Activated B cell treated with CpG ODN at 0.5 μM for 24 hours (primary cell): ENCODE results near the gene OMD. TPM values are rescaled to one million over a fixed set of nuclear protein-coding genes. Genes with fewer than 3 reads are reported as not detected.

ENCODE experiments used
- ATAC-seq: fragments of 200-7000 bp; cut with Tn5 transposase; one replicate; pipeline ENCODE4 v1.10.0; 2021; ENCODE audit warnings: low read depth, mild to moderate bottlenecking, moderate library complexity
- CTCF ChIA-PET: fragments of 350-600 bp; sonication (Branson Sonifier 250); formaldehyde crosslinking; loops from one replicate; lab custom pipeline; 2021; ENCODE audit warnings: antibody characterized with exemption; lab: Charles Lee
- POLR2A ChIA-PET: fragments of 350-600 bp; sonication (Branson Sonifier 250); formaldehyde crosslinking; loops from one replicate; lab custom pipeline; 2021; ENCODE audit warnings: antibody characterized with exemption; lab: Charles Lee
- DNase-seq: peaks from one replicate; pipeline ENCODE4 v3.0.0; 2022
- H3K27ac Mint-ChIP-seq: one replicate; pipeline ENCODE4 v1.8.0; 2020; ENCODE audit warnings: mixed read lengths
- H3K27me3 Mint-ChIP-seq: one replicate; pipeline ENCODE4 v1.8.0; 2021; ENCODE audit warnings: mixed read lengths
- H3K36me3 Mint-ChIP-seq: one replicate; pipeline ENCODE4 v1.8.0; 2021; ENCODE audit warnings: low read depth, mixed read lengths
- H3K4me1 Mint-ChIP-seq: one replicate; pipeline ENCODE4 v1.8.0; 2021; ENCODE audit warnings: mixed read lengths
- H3K4me3 Mint-ChIP-seq: one replicate; pipeline ENCODE4 v1.8.0; 2020; ENCODE audit warnings: mild to moderate bottlenecking, mixed read lengths
- H3K9me3 Mint-ChIP-seq: one replicate; pipeline ENCODE4 v1.8.0; 2020; ENCODE audit warnings: mixed read lengths
- CTCF ChIP-seq: fragments of 200-600 bp; IDR thresholded peaks from one replicate; pipeline ENCODE4 v1.8.0; 2022; ENCODE audit warnings: antibody characterized with exemption, mild to moderate bottlenecking
- intact Hi-C: fragments of 100-400 bp; cut with micrococcal nuclease; formaldehyde crosslinking; loops from one replicate; pipeline ENCODE4 v1.15.1; 2024
- total RNA-seq: library from RNA; stranded (reverse); gene quantifications from 2 replicates; pipeline ENCODE4 v1.2.3, GENCODE V29; 2022

Gene OMD
- total RNA-seq, 1 donor from 2014 or later, result not detected

GRCh38 chr9:92397853-92398252 is 26.4 kb downstream of the OMD start:
- POLR2A ChIA-PET, result no interaction called here
- intact Hi-C loops, result loop anchor here (5.0 kb wide), 1 partner anchor 34 kb away; no protein-coding TSS in a partner anchor
- H3K36me3 Mint-ChIP-seq, result no peaks in the 10 kb centered on the region
- CTCF ChIA-PET, result no interaction called here
- H3K27me3 Mint-ChIP-seq, result no peaks in the 10 kb centered on the region
- H3K9me3 Mint-ChIP-seq, result no peaks in the 10 kb centered on the region
- no peak for TF ChIP-seq CTCF
- DNase-seq, result no peak
- H3K4me1 Mint-ChIP-seq, result no peaks in the 10 kb centered on the region
- ATAC-seq, result no peak
- no peak overlapping the region for H3K27ac Mint-ChIP-seq
- no peak overlapping the region for H3K4me3 Mint-ChIP-seq

GRCh38 chr9:92395617-92396016 is 28.7 kb downstream of the OMD start:
- Mint-ChIP-seq H3K27me3 (no peaks in the 10 kb centered on the region), H3K4me3 (no peak overlapping the region), H3K9me3 (no peaks in the 10 kb centered on the region), H3K36me3 (no peaks in the 10 kb centered on the region), H3K4me1 (no peaks in the 10 kb centered on the region), H3K27ac (no peak overlapping the region)
- no peak for TF ChIP-seq CTCF
- intact Hi-C loops, result loop anchor here (5.0 kb wide), 1 partner anchor 37 kb away; no protein-coding TSS in a partner anchor
- ATAC-seq, result no peak
- CTCF ChIA-PET, result no interaction called here
- POLR2A ChIA-PET, result no interaction called here
- DNase-seq, result no peak

- Mint-ChIP-seq H3K9me3 (no peaks in the 10 kb centered on the region), H3K4me1 (no peaks in the 10 kb centered on the region), H3K4me3 (no peak overlapping the region), H3K27me3 (no peaks in the 10 kb centered on the region), H3K36me3 (no peaks in the 10 kb centered on the region), H3K27ac (no peak overlapping the region)
- no peak for DNase-seq
- ChIA-PET CTCF (no interaction called here), POLR2A (no interaction called here)
- TF ChIP-seq CTCF, result no peak
- intact Hi-C loops, result no loop called here
- no peak for ATAC-seq
Measured at GRCh38 chr9:92393686-92394085, 30.6 kb downstream of the OMD start.

GRCh38 chr9:92392690-92393089 is 31.6 kb downstream of the OMD start:
- Mint-ChIP-seq H3K9me3 (no peaks in the 10 kb centered on the region), H3K4me1 (no peaks in the 10 kb centered on the region), H3K27ac (no peak overlapping the region), H3K4me3 (no peak overlapping the region), H3K27me3 (no peaks in the 10 kb centered on the region), H3K36me3 (no peaks in the 10 kb centered on the region)
- ChIA-PET CTCF (no interaction called here), POLR2A (no interaction called here)
- TF ChIP-seq CTCF, result no peak
- ATAC-seq, result no peak
- no peak for DNase-seq
- intact Hi-C loops, result no loop called here

GRCh38 chr9:92385953-92386352 is 38.3 kb downstream of the OMD start:
- DNase-seq (no peak), ATAC-seq (no peak)
- intact Hi-C loops, result no loop called here
- ChIA-PET POLR2A (no interaction called here), CTCF (no interaction called here)
- H3K4me3 Mint-ChIP-seq, result no peak overlapping the region
- H3K27me3 Mint-ChIP-seq, result no peaks in the 10 kb centered on the region
- no peaks in the 10 kb centered on the region for H3K36me3 Mint-ChIP-seq
- TF ChIP-seq CTCF, result no peak
- H3K9me3 Mint-ChIP-seq, result no peaks in the 10 kb centered on the region
- no peak overlapping the region for H3K27ac Mint-ChIP-seq
- no peaks in the 10 kb centered on the region for H3K4me1 Mint-ChIP-seq
